Coronary artery (tissue), 2 donors: ENCODE measurements around the gene LRRC56.

Source experiments
- DNase-seq: peaks from one replicate; pipeline ENCODE4 v3.0.0-alpha.2; 2017; ENCODE audit warnings: low spot score
- H3K27ac ChIP-seq, 2 donors: fragments of 200-600 bp; sonication (generic); one replicate each; pipeline ENCODE4 v1.5.1; 2016 to 2019
- H3K4me3 ChIP-seq: fragments of 200-600 bp; sonication (generic); 2 replicates; pipeline ENCODE4 v1.5.1; 2016; ENCODE audit warnings: mild to moderate bottlenecking, moderate library complexity
- TF ChIP-seq, protein P1 (sequence below): fragments of 200-600 bp; sonication (generic); IDR thresholded peaks from one replicate; pipeline ENCODE4 v1.5.1; 2019; ENCODE audit warnings: antibody characterized with exemption

The LRRC56 gene

DNA sequence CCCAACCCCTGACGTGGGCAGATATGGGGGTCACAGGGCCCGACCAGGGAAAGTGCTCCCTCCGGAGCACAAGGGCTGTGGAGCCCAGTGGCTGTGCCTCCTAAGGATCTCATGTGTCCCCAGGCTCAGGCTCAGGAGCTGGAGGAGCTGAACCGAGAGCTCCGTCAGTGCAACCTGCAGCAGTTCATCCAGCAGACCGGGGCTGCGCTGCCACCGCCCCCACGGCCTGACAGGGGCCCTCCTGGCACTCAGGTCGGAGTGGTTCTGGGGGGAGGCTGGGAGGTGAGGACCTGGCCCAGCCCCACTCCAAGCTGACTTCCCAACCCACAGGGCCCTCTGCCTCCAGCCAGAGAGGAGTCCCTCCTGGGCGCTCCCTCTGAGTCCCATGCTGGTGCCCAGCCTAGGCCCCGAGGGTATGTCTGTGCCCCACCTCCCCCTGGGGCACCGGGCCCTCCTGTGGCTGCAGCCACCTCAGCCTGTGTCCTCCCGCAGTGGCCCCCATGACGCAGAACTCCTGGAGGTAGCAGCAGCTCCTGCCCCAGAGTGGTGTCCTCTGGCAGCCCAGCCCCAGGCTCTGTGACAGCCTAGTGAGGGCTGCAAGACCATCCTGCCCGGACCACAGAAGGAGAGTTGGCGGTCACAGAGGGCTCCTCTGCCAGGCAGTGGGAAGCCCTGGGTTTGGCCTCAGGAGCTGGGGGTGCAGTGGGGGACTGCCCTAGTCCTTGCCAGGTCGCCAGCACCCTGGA is 25.9 kb downstream of the LRRC56 start:
- DNase-seq, result no peak
- H3K4me3 ChIP-seq, result no peak overlapping the region
- H3K27ac ChIP-seq, result no peak overlapping the region
- TF ChIP-seq, protein P1, sequence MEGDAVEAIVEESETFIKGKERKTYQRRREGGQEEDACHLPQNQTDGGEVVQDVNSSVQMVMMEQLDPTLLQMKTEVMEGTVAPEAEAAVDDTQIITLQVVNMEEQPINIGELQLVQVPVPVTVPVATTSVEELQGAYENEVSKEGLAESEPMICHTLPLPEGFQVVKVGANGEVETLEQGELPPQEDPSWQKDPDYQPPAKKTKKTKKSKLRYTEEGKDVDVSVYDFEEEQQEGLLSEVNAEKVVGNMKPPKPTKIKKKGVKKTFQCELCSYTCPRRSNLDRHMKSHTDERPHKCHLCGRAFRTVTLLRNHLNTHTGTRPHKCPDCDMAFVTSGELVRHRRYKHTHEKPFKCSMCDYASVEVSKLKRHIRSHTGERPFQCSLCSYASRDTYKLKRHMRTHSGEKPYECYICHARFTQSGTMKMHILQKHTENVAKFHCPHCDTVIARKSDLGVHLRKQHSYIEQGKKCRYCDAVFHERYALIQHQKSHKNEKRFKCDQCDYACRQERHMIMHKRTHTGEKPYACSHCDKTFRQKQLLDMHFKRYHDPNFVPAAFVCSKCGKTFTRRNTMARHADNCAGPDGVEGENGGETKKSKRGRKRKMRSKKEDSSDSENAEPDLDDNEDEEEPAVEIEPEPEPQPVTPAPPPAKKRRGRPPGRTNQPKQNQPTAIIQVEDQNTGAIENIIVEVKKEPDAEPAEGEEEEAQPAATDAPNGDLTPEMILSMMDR, result no peak

DNA sequence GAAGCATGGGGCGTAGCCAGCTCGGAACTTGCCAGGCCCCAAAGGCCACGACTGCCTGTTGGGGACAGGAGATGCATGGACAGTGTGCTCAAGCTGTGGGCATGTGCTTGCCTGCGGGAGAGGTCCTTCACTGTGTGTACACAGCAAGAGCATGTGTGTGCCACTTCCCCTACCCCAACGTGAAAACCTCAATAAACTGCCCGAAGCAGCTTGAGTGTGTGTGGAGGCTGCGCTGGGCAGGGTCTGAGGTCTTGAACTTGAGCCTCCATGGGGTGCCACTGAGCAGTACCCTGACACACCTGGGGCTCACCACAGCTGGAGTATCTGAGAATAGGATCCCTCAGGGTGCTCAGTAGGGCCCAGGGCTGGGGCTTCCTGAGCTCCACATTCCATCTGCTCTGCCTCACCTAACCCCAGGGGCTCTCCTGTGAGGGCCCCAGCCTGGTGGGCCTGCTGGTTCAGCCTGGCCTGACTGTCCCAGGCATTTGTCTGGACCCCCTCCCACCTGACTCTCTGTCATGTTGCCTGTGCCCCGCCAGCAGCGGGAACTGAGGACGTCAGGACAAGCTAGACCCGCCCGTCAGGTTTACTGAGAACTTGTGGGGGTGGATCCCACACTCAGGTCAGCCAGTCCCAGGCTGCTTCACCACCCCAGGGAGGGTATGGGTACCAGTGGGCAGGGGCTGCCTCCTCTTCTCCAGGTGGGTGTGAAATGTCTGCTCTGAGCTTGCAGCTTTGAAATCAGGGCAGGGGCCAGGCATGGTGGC is 26.7 kb downstream of the LRRC56 start:
- TF ChIP-seq, protein P1, result no peak
- Histone ChIP-seq H3K4me3 (no peak overlapping the region), H3K27ac (no peak overlapping the region)
- no peak for DNase-seq

DNA sequence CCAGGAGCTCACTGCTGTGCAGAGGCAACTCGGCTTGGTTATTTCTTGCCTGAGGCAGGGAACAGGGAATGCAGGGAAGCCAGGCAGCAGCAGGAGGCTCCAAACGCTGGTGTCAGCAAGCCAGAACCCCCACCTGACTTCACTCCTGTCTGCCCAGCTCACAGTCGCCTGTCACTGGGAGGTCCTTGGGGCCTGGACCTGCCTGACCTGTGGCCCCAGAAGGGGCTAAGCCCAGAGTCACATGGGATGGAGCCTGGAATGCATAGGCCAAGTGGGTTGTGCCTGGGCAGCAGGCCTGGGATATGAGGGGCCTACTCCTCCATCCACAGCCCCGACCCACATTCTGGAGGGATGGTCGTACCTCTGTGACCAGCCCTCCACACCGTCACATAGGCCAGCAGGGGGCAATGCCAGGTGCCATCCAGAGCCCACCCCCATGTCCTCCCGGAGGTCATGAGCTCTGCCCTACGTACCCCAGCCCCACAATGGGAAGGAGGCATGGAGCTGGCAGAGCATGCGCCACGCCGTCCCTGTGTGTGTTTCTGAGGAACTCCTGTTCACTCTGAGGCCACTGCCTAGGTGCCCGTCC is 28.7 kb downstream of the LRRC56 start:
- TF ChIP-seq, protein P1, result no peak
- Histone ChIP-seq H3K27ac (no peak overlapping the region), H3K4me3 (no peak overlapping the region)
- DNase-seq, result no peak

DNA sequence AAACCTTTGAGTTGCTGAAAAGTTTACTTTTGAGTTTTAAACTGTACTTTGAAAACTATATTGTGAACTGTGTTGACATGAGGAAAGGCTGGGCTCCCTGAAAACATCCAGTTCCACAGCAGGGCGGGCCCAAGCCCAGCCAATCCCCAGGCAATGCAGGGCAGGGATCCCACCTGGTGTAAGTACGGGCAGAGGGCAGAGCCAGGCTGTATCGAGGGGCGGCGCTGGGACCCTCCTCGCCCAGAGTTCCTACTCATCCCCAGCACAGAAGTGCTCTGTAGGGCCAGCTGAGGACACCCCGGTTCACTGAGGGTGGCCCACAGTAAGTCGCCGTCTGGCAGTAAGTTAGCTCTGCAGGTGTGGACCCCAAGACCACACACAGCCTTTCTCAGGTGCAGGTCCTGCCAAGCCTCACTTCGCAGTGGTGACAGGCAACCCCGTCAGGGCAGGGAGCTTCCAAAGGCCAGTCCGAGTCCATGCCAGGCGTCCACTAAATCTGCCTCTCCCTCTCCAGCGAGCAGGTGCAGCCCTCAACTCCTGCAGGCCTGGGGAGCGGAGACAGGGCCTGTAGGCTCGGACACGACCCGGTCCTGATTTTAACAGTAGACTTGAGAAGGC is 29.8 kb downstream of the LRRC56 start:
- Histone ChIP-seq H3K4me3 (no peak overlapping the region), H3K27ac (peak overlapping the region in 1 of 2 donors; percentile 93)
- DNase-seq, result no peak
- TF ChIP-seq, protein P1, result no peak

DNA sequence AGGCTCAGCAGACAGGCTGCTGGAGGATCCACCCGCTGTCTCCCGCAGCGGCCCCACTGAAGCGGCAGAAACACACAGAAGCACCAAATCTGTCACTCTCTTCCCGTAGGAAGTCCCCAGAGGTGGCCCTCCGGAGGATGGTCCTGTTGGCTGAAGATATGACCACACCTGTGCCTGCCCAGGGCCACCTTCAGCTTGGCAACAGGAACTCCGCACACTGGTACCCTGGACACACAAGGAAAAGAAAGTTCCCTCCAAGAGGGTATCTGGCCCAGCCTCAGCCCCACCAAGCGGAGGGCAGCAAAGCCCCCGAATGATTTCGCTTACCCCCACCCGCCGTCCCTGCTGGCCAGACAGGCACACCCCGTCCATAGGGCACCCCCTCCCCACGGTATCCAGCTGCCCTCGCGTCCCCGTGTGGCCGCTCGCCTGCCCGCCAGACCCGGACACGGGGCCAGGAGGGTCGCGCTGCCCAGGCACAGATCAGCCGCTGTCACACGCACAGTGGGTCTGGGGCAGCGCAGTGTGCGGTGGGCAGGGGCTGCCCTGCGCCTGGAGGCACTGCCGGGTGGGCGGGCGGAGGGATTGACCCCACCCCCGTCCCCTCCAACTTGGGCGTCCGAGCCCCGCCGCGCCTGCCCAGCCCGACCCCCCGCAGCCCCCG is 30.4 kb downstream of the LRRC56 start:
- peak overlapping the region; percentile 43 to 93 for H3K27ac ChIP-seq
- TF ChIP-seq, protein P1, result no peak
- H3K4me3 ChIP-seq, result peak overlapping the region; percentile 92
- no peak for DNase-seq

DNA sequence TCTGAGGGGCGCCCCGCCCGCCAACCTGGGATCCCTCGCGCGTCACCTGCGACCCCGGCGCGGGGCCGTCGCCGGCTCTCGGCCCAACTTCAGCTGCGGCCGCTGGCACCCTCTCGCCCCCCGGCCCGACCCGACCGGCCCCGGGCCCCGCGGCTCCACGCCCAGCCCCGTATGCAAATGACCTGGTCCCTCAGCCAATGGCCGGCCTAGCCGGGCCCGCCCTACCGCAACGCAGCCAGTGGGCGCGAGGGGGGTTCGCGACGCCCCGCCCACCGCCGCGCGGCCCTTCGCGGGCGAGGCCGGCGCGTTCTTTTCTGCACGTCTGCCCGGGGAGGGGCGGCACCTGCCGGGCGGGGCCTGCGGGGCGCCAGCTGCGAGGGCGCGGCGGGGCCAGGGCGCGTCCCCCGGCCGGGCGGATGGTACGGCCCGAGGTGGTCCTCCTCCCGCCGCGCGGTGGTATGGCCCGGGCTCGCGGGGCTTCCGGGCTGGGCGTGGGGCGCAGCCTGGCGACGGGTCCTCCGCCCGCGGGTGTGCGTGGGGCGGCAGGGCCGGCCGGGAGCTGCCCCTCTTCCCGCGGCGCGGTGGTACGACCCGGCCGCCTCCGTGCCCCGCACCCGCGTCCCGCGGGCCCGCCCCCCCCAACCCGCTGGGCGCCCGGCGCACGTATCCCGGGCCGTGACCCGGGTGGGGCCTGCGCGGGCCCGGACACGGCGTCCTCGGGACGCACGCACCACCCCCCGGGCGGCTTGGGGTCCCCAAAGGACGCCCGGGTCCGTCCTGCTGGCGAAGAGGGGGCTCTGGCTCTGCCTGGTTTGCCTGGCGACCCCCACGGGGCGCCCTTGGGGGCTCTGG is 31.2 kb downstream of the LRRC56 start:
- H3K27ac ChIP-seq, result peak overlapping the region; percentile 43 to 93
- H3K4me3 ChIP-seq, result peak overlapping the region; percentile 92
- TF ChIP-seq, protein P1, result no peak
- peak; percentile 94 for DNase-seq
